Measurements from ENCODE around the gene CEP350. TPM values are rescaled to one million over a fixed set of nuclear protein-coding genes. Genes with fewer than 3 reads are reported as not detected.

Gene CEP350
- total RNA-seq, 2 donors from 2014 or later: 43.3 to 67.4 TPM

DNA sequence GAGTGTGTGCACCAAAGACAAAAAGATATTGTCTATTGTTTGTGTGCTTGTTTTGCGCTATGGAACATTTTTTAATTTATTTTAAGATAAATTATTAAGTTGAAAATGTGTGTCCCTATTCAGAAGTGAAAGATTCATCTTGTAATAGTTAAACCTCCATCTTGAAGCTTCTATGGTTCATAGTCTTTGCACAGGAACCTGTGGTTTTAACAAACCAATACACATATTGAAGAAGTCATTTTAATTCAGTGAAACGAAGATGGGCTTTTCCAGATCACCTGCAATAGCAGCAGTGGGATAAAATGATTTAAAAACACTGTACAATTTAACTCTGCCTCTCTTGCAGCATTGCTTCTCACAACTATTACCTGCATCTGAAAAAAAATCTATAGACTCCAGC lies 157.5 kb downstream of the CEP350 start:
- intact Hi-C loops (cut with DNase I): loop anchor here (5.0 kb wide), 1 partner anchor 40 kb away; the partner anchor contains the start of gene QSOX1
- WGBS: 91% methylated on average over 2 of the region's 2 CpGs
- Histone ChIP-seq H3K4me3 (no peak overlapping the region), H3K36me3 (no peaks in the 10 kb centered on the region), H3K27ac (no peak overlapping the region), H3K27me3 (replicated peaks; ENCODE audit: insufficient read depth) (no peaks in the 10 kb centered on the region), H3K4me1 (replicated peaks) (no peaks in the 10 kb centered on the region), H3K9me3 (no peaks in the 10 kb centered on the region)
- DNase-seq (ENCODE audit: low spot score): no peak
- TF ChIP-seq, protein P1, sequence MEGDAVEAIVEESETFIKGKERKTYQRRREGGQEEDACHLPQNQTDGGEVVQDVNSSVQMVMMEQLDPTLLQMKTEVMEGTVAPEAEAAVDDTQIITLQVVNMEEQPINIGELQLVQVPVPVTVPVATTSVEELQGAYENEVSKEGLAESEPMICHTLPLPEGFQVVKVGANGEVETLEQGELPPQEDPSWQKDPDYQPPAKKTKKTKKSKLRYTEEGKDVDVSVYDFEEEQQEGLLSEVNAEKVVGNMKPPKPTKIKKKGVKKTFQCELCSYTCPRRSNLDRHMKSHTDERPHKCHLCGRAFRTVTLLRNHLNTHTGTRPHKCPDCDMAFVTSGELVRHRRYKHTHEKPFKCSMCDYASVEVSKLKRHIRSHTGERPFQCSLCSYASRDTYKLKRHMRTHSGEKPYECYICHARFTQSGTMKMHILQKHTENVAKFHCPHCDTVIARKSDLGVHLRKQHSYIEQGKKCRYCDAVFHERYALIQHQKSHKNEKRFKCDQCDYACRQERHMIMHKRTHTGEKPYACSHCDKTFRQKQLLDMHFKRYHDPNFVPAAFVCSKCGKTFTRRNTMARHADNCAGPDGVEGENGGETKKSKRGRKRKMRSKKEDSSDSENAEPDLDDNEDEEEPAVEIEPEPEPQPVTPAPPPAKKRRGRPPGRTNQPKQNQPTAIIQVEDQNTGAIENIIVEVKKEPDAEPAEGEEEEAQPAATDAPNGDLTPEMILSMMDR (IDR thresholded peaks at IDR 0.05): no peak
- TF ChIP-seq POLR2A (IDR thresholded peaks at IDR 0.05): no peak

GRCh38 chr1:180112984-180113647 lies 158.5 kb downstream of the CEP350 start:
- no peaks in the 10 kb centered on the region for H3K36me3 ChIP-seq
- TF ChIP-seq, protein P1 (IDR thresholded peaks at IDR 0.05): no peak
- TF ChIP-seq POLR2A (IDR thresholded peaks at IDR 0.05): no peak
- TF ChIP-seq POLR2AphosphoS5 (IDR thresholded peaks at IDR 0.05): no peak
- no peaks in the 10 kb centered on the region for H3K27me3 ChIP-seq (replicated peaks; ENCODE audit: insufficient read depth)
- WGBS: 47% methylated on average over 2 of the region's 2 CpGs
- H3K4me3 ChIP-seq: no peak overlapping the region
- H3K27ac ChIP-seq: no peak overlapping the region
- no peaks in the 10 kb centered on the region for H3K9me3 ChIP-seq
- no peaks in the 10 kb centered on the region for H3K4me1 ChIP-seq (replicated peaks)
- intact Hi-C loops (cut with DNase I): loop anchor here (5.0 kb wide), 1 partner anchor 39 kb away; the partner anchor contains the start of gene QSOX1
- no peak for DNase-seq (ENCODE audit: low spot score)

- H3K4me3 ChIP-seq: no peak overlapping the region
- WGBS: 32% methylated on average over 4 of the region's 4 CpGs
- H3K27ac ChIP-seq: no peak overlapping the region
- H3K9me3 ChIP-seq: no peaks in the 10 kb centered on the region
- TF ChIP-seq, protein P1 (IDR thresholded peaks at IDR 0.05): no peak
- TF ChIP-seq POLR2A (IDR thresholded peaks at IDR 0.05): no peak
- TF ChIP-seq POLR2AphosphoS5 (IDR thresholded peaks at IDR 0.05): no peak
- H3K4me1 ChIP-seq (replicated peaks): no peaks in the 10 kb centered on the region
- H3K27me3 ChIP-seq (replicated peaks; ENCODE audit: insufficient read depth): no peaks in the 10 kb centered on the region
- no peak for DNase-seq (ENCODE audit: low spot score)
- intact Hi-C loops (cut with DNase I): loop anchor here (5.0 kb wide), 1 partner anchor 38 kb away; the partner anchor contains the start of gene QSOX1
- no peaks in the 10 kb centered on the region for H3K36me3 ChIP-seq
These were observed 159.9 kb downstream of the CEP350 start for GRCh38 chr1:180114396-180114945.

- no peaks in the 10 kb centered on the region for H3K27me3 ChIP-seq (replicated peaks; ENCODE audit: insufficient read depth)
- H3K9me3 ChIP-seq: no peaks in the 10 kb centered on the region
- no peaks in the 10 kb centered on the region for H3K36me3 ChIP-seq
- H3K4me3 ChIP-seq: no peak overlapping the region
- no peak overlapping the region for H3K27ac ChIP-seq
- H3K4me1 ChIP-seq (replicated peaks): no peaks in the 10 kb centered on the region
- TF ChIP-seq POLR2AphosphoS5 (IDR thresholded peaks at IDR 0.05) (no peak), POLR2A (IDR thresholded peaks at IDR 0.05) (no peak)
- TF ChIP-seq, protein P1 (IDR thresholded peaks at IDR 0.05): no peak
- no peak for DNase-seq (ENCODE audit: low spot score)
- intact Hi-C loops (cut with DNase I): no loop called here
- WGBS: 79% methylated on average over 14 of the region's 14 CpGs
These were observed 162.6 kb downstream of the CEP350 start for GRCh38 chr1:180116964-180117763.
